T-cell (primary cell): Measurements from ENCODE around the gene ZNF821. TPM values are rescaled to one million over a fixed set of nuclear protein-coding genes. Genes with fewer than 3 reads are reported as not detected.
A peak's percentile ranks its signal among the peaks of the same experiment; 100 is the strongest.
"Not testable (repeated sequence)": the region's sequence is repeated elsewhere in the genome, so short reads cannot be mapped to it uniquely, and the experiment has no call there.

Experiments used
- ATAC-seq, 4 experiments: fragments of 200-7000 bp in 3 of 4; fragments of 150-1000 bp in 1 of 4; cut with Tn5 transposase; replicated peaks in 1 of 4; 1 replicate in 3 of 4; 2 replicates in 1 of 4; pipeline ENCODE4 v1.10.0; 2021; ENCODE audit warnings: moderate library complexity in 3 of 4, mild to moderate bottlenecking in 2 of 4, moderate number of reproducible peaks in 1 of 4
- CTCF ChIA-PET, 2 donors: fragments of 300-600 bp; sonication (Branson Sonifier 250); formaldehyde crosslinking; loops; one replicate each; lab custom pipeline; 2022; ENCODE audit warnings: antibody characterized with exemption in 2 of 2; lab: Charles Lee
- POLR2A ChIA-PET, 2 donors: fragments of 300-600 bp; sonication (Branson Sonifier 250); formaldehyde crosslinking; loops; one replicate each; lab custom pipeline; 2022; ENCODE audit warnings: antibody characterized with exemption in 2 of 2; lab: Charles Lee
- DNase-seq, 35 experiments: peaks; one replicate each; pipeline versions ENCODE4 v3.0.0 to v3.0.0-alpha.2; 2013 to 2023
- H3K27ac ChIP-seq: one replicate; pipeline ENCODE4 v1.5.1; 2013; ENCODE audit warnings: low read length
- H3K27me3 ChIP-seq, 2 experiments: replicated peaks in 1 of 2; 1 replicate in 1 of 2; 2 replicates in 1 of 2; pipeline versions ENCODE4 v1.6.1 to v1.7.0; 2013; ENCODE audit warnings: low read length in 1 of 2, mixed read lengths in 1 of 2; ENCODE audit not compliant: control insufficient read depth in 2 of 2, insufficient read depth in 2 of 2; ENCODE audit errors: extremely low read depth in 1 of 2
- H3K36me3 ChIP-seq, 2 donors: 1 replicate in 1 of 2; 2 replicates in 1 of 2; pipeline versions ENCODE4 v1.6.1 to v1.7.0; 2013; ENCODE audit warnings: low read length in 1 of 2; ENCODE audit not compliant: control insufficient read depth in 2 of 2, insufficient read depth in 1 of 2; ENCODE audit errors: extremely low read depth in 1 of 2
- H3K4me1 ChIP-seq, 2 experiments: 1 replicate in 1 of 2; 2 replicates in 1 of 2; pipeline versions ENCODE4 v1.6.1 to v1.7.0; 2013; ENCODE audit warnings: low read length in 2 of 2, mixed read lengths in 1 of 2; ENCODE audit not compliant: insufficient read depth in 2 of 2, control insufficient read depth in 1 of 2; ENCODE audit errors: extremely low read depth in 1 of 2
- H3K4me3 ChIP-seq, 2 donors: 1 replicate in 1 of 2; 2 replicates in 1 of 2; pipeline versions ENCODE4 v1.5.1 to v1.7.0; 2013; ENCODE audit warnings: mild to moderate bottlenecking in 2 of 2, low read length in 1 of 2, moderate library complexity in 1 of 2; ENCODE audit not compliant: control insufficient read depth in 1 of 2; ENCODE audit errors: extremely low read depth in 1 of 2
- H3K9me3 ChIP-seq: 2 replicates; pipeline ENCODE4 v1.7.0; 2013
- H3K27ac Mint-ChIP-seq, 2 donors: one replicate each; pipeline ENCODE4 v1.8.0; 2020 to 2021; ENCODE audit warnings: mild to moderate bottlenecking in 2 of 2, mixed read lengths in 2 of 2
- H3K27me3 Mint-ChIP-seq, 2 donors: one replicate each; pipeline ENCODE4 v1.8.0; 2021 to 2022; ENCODE audit warnings: mixed read lengths in 2 of 2
- H3K36me3 Mint-ChIP-seq: one replicate; pipeline ENCODE4 v1.8.0; 2021; ENCODE audit warnings: mixed read lengths
- H3K4me1 Mint-ChIP-seq, 3 donors: one replicate each; pipeline ENCODE4 v1.8.0; 2020 to 2022; ENCODE audit warnings: mixed read lengths in 3 of 3, mild to moderate bottlenecking in 1 of 3
- H3K4me3 Mint-ChIP-seq, 3 donors: one replicate each; pipeline ENCODE4 v1.8.0; 2020 to 2022; ENCODE audit warnings: mild to moderate bottlenecking in 3 of 3, mixed read lengths in 3 of 3, moderate library complexity in 3 of 3
- H3K9me3 Mint-ChIP-seq, 3 donors: one replicate each; pipeline ENCODE4 v1.8.0; 2020 to 2022; ENCODE audit warnings: mixed read lengths in 3 of 3
- WGBS: methylation state at CpG from one replicate; pipeline ENCODE4 v1.1.5; 2013; ENCODE audit warnings: missing lambda C conversion rate; ENCODE audit not compliant: insufficient coverage; 5-methylcytosine and 5-hydroxymethylcytosine counted together
- total RNA-seq, 35 experiments: library from RNA in 6 of 35; stranded (reverse) in 6 of 35; fragments of 120-200 nt in 1 of 35; gene quantifications; one replicate each; pipeline versions ENCODE4 v1.2.1 to v1.2.4 and lab custom pipeline; 2013 to 2026

Gene ZNF821
- total RNA-seq, 5 donors from 2014 or later (not counting 1 experiment from before 2014, with no cell fraction given) = 8.0 to 17.9 (median 9.3) TPM

DNA sequence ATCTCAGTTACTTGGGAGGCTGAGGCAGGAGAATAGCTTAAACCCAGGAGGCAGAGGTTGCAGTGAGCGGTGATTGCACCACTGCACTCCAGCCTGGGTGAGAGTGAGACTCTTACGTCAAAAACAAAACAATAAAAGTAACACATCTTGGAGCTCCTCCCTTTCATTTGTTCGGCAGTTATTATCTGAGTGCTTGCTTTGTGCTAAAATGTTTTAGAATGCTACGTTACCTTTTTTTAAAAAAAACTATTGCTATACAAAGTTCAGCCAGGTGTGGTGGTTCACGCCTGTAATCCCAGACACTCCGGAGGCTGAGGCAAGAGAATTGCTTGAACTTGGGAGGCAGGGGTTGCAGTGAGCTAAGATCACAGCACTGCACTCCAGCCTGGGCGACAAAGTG is 27.1 kb upstream of the ZNF821 start:
- ChIA-PET POLR2A (interaction anchor here in 1 of 2 donors (0.7 to 1.2 kb wide), 2 partner anchors 9 to 62 kb away, joined by 3 to 4 read pairs; no protein-coding TSS in a partner anchor), CTCF (no interaction called here)
- Mint-ChIP-seq H3K9me3 (no peaks in the 10 kb centered on the region), H3K4me1 (peaks cover 81 to 95% (median 87%) of the 10 kb centered on the region in 3 donors), H3K27me3 (no peaks in the 10 kb centered on the region), H3K4me3 (no peak overlapping the region), H3K36me3 (peaks cover 23% of the 10 kb centered on the region), H3K27ac (no peak overlapping the region)
- no peak for DNase-seq
- WGBS = no CpG with 5 or more reads among the region's 7 CpGs
- no peaks in the 10 kb centered on the region for H3K9me3 ChIP-seq
- H3K4me1 ChIP-seq = peaks cover 5 to 44% of the 10 kb centered on the region in 2 experiments
- peaks cover 4 to 14% of the 10 kb centered on the region in 2 donors for H3K36me3 ChIP-seq
- no peak overlapping the region for H3K4me3 ChIP-seq
- no peaks in the 10 kb centered on the region for H3K27me3 ChIP-seq
- no peak for ATAC-seq
- no peak overlapping the region for H3K27ac ChIP-seq

DNA sequence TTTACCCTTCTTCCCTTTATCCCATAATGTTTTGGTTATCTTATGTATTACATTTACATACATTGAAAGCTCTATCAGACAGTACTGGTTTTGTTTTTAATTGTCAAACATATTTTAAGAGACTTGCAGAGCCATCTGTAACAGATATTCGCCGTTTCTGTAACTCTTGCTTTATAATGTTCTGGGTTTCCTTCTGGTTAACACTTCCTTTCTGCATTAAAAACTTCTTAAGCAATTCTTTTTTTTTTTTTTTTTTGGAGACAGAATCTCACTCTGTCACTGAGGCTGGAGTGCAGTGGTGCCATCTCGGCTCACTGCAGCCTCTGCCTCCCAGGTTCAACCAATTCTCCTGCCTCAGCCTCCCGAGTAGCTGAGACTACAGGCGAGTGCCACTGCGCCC is 21.8 kb upstream of the ZNF821 start:
- CTCF ChIA-PET = interaction anchor here (0.7 to 1.0 kb wide), 3 partner anchors 17 to 79 kb away, joined by 3 to 4 read pairs (median 3); no protein-coding TSS in a partner anchor
- no CpG with 5 or more reads among the region's 6 CpGs for WGBS
- DNase-seq, H3K9me3 Mint-ChIP-seq, H3K4me3 ChIP-seq, H3K27me3 Mint-ChIP-seq, H3K27me3 ChIP-seq, H3K27ac ChIP-seq, POLR2A ChIA-PET, H3K9me3 ChIP-seq, H3K36me3 ChIP-seq: not testable (repeated sequence)
- Mint-ChIP-seq H3K4me1 (peaks cover 86 to 91% (median 90%) of the 10 kb centered on the region in 3 donors), H3K27ac (peak overlapping the region; percentile 29 to 40), H3K4me3 (peak overlapping the region; percentile 4 to 54 (median 39)), H3K36me3 (peaks cover 10% of the 10 kb centered on the region)
- ATAC-seq = peak in 3 of 4 experiments; percentile 16 to 44 (median 43)
- H3K4me1 ChIP-seq = peaks cover 8 to 56% of the 10 kb centered on the region in 2 experiments

DNA sequence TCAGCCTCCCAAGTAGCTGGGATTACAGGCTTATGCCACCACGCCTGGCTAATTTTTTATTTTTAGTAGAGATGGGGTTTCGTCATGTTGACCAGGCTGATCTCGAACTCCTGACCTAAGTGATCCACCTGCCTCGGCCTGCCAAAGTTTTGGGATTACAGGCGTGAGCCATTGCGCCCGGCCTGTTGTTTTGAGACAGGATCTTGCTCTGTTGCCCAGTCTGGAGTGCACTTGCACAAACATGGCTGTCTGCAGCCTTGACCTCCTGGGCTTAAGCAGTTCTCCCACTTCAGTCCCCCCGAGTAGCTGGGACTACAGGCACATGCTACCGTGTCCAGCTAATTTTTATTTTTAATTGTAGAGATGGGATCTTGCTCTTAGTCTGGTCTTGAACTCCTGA is 20.3 kb upstream of the ZNF821 start:
- no peak for ATAC-seq
- Histone ChIP-seq H3K27ac (no peak overlapping the region), H3K4me3 (no peak overlapping the region), H3K27me3 (no peaks in the 10 kb centered on the region), H3K4me1 (peaks cover 10 to 61% of the 10 kb centered on the region in 2 experiments), H3K36me3 (peaks cover 0 to 7% of the 10 kb centered on the region in 2 donors), H3K9me3 (no peaks in the 10 kb centered on the region)
- H3K4me3 Mint-ChIP-seq = peak overlapping the region in 2 of 3 donors; percentile 2 to 39
- H3K27ac Mint-ChIP-seq = peak overlapping the region in 1 of 2 donors; percentile 61
- WGBS = 94% methylated on average over 7 of the region's 9 CpGs
- ChIA-PET POLR2A (interaction anchor here in 1 of 2 donors (0.6 to 1.1 kb wide), 2 partner anchors 144 to 421 kb away, joined by 3 read pairs; no protein-coding TSS in a partner anchor), CTCF (no interaction called here)
- H3K4me1 Mint-ChIP-seq = peaks cover 88 to 91% (median 91%) of the 10 kb centered on the region in 3 donors
- no peak for DNase-seq
- no peaks in the 10 kb centered on the region for H3K9me3 Mint-ChIP-seq
- H3K36me3 Mint-ChIP-seq = peaks cover 9% of the 10 kb centered on the region
- no peaks in the 10 kb centered on the region for H3K27me3 Mint-ChIP-seq

DNA sequence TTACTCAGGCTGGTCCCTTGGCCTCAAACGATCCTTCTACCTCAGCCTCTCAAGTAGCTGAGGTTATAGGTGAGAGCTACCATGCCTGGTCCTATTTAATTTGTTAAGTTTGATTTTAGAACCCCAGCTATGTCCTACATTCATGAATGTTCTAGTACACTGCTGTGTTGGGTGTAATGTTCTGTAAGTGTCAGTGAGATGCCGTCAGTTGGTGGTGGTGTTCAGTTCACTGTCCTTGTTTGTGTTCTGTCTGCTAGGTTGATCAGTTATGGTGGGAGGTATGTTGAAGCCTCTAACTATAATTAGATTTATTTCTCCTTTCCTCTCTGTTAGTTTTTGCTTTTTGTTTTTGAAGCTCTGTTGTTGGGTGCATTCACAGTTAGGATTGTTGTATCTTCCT is 19.6 kb upstream of the ZNF821 start:
- CTCF ChIA-PET = interaction anchor here in 1 of 2 donors (0.6 kb wide), 1 partner anchor 116 kb away, joined by 3 read pairs; no protein-coding TSS in a partner anchor
- peaks cover 7% of the 10 kb centered on the region for H3K36me3 Mint-ChIP-seq
- peaks cover 87 to 93% (median 90%) of the 10 kb centered on the region in 3 donors for H3K4me1 Mint-ChIP-seq
- WGBS = no CpG with 5 or more reads among the region's 2 CpGs
- Histone ChIP-seq H3K36me3 (peaks cover 0 to 5% of the 10 kb centered on the region in 2 donors), H3K27me3 (no peaks in the 10 kb centered on the region), H3K27ac (no peak overlapping the region), H3K4me1 (peaks cover 10 to 62% of the 10 kb centered on the region in 2 experiments), H3K9me3 (no peaks in the 10 kb centered on the region), H3K4me3 (no peak overlapping the region)
- POLR2A ChIA-PET = interaction anchor here in 1 of 2 donors (1.1 kb wide), 1 partner anchor 143 kb away, joined by 3 read pairs; no protein-coding TSS in a partner anchor
- peak overlapping the region in 2 of 3 donors; percentile 39 to 42 for H3K4me3 Mint-ChIP-seq
- peak overlapping the region; percentile 49 to 61 for H3K27ac Mint-ChIP-seq
- DNase-seq (no peak), ATAC-seq (no peak)
- H3K27me3 Mint-ChIP-seq = no peaks in the 10 kb centered on the region
- no peaks in the 10 kb centered on the region for H3K9me3 Mint-ChIP-seq

DNA sequence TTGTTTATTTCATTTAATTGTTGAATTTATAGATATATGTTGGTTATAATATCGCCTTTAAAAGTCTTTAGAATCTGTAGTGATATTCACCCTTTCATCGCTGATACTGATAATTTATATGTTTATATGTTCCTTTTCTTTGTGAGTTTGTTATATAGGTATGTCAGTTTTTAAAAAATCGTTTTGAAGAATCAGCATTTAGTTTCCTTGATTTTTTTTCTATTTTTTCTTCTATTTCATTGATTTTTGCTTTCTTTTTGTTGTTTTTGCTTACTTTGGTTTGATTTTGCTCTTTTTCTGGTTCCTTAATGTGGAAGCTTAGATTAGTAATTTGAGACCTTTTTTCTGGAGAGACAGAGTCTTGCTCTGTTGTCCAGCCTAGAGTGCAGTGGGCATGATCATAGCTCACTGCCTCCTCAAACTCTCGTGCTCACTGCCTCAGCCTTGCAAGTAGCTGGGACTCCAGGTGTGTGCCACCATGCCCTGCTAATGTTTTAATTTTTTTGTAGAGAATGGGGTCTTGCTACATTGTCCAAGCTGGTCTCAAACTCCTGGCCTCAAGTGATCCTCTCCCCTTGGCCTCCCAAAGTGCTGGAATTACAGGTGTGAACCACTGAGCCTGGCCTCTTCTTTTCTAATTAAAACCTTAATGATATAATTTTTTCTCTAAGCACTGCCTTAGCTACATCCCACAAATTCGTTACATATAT is 18.8 kb upstream of the ZNF821 start:
- peaks cover 7% of the 10 kb centered on the region for H3K36me3 Mint-ChIP-seq
- ATAC-seq = no peak
- no peaks in the 10 kb centered on the region for H3K27me3 Mint-ChIP-seq
- H3K36me3 ChIP-seq = peaks cover 0 to 6% of the 10 kb centered on the region in 2 donors
- no peak overlapping the region for H3K27ac ChIP-seq
- DNase-seq = no peak
- ChIA-PET CTCF (interaction anchor here in 1 of 2 donors (0.6 to 0.9 kb wide), 4 partner anchors 20 to 151 kb away, joined by 3 read pairs; partner anchors contain the start of gene HP), POLR2A (interaction anchor here (0.6 to 1.2 kb wide), 5 partner anchors 9 to 168 kb away, joined by 3 to 4 read pairs (median 3); no protein-coding TSS in a partner anchor)
- H3K4me1 Mint-ChIP-seq = peaks cover 87 to 93% (median 89%) of the 10 kb centered on the region in 3 donors
- no peaks in the 10 kb centered on the region for H3K9me3 ChIP-seq
- H3K4me1 ChIP-seq = peaks cover 11 to 62% of the 10 kb centered on the region in 2 experiments
- WGBS = no CpG with 5 or more reads among the region's 5 CpGs
- no peak overlapping the region for H3K4me3 ChIP-seq
- H3K27ac Mint-ChIP-seq = peak overlapping the region in 1 of 2 donors; percentile 39
- H3K9me3 Mint-ChIP-seq = no peaks in the 10 kb centered on the region
- peak overlapping the region in 2 of 3 donors; percentile 2 to 33 for H3K4me3 Mint-ChIP-seq
- H3K27me3 ChIP-seq = no peaks in the 10 kb centered on the region

DNA sequence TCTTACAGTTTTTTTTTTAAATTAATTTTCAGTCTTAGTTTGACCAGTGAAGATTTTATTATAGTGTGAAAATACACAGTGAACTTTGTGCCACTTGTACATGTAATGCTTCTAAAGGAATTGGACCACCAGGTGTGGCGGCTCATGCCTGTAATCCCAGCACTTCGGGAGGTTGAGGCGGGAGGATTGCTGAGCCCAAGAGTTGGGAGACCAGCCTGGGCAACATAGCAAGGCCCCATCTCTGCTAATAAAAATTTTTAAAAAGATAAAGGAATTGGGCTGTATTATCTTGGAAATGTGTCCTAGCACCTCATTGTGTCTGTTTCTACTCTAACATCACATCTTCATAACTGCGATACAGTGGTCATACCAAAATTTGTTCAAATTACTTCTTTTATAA is 15.2 kb upstream of the ZNF821 start:
- ChIA-PET POLR2A (interaction anchor here (0.7 to 1.3 kb wide), 3 partner anchors 8 to 51 kb away, joined by 8 to 11 read pairs (median 8); no protein-coding TSS in a partner anchor), CTCF (interaction anchor here in 1 of 2 donors (0.6 kb wide), 1 partner anchor 36 kb away, joined by 3 read pairs; no protein-coding TSS in a partner anchor)
- peak overlapping the region; percentile 24 to 96 (median 49) for H3K4me3 Mint-ChIP-seq
- Histone ChIP-seq H3K4me1 (peaks cover 16 to 46% of the 10 kb centered on the region in 2 experiments), H3K27me3 (no peaks in the 10 kb centered on the region), H3K4me3 (no peak overlapping the region), H3K27ac (no peak overlapping the region), H3K9me3 (no peaks in the 10 kb centered on the region), H3K36me3 (peaks cover 0 to 8% of the 10 kb centered on the region in 2 donors)
- ATAC-seq (no peak), DNase-seq (no peak)
- H3K27ac Mint-ChIP-seq = no peak overlapping the region
- H3K27me3 Mint-ChIP-seq = no peaks in the 10 kb centered on the region
- no CpG with 5 or more reads among the region's 4 CpGs for WGBS
- peaks cover 7% of the 10 kb centered on the region for H3K36me3 Mint-ChIP-seq
- peaks cover 67 to 74% (median 71%) of the 10 kb centered on the region in 3 donors for H3K4me1 Mint-ChIP-seq
- H3K9me3 Mint-ChIP-seq = no peaks in the 10 kb centered on the region
